ENCODE measurements around the gene DHRS2.
"Not testable (repeated sequence)": the region's sequence is repeated elsewhere in the genome, so short reads cannot be mapped to it uniquely, and the experiment has no call there.

DHRS2 gene

GRCh38 chr14:23633160-23633701, 2.9 kb upstream of the DHRS2 start:
- no peak for DNase-seq (ENCODE audit: low read depth)

GRCh38 chr14:23634698-23635412, 1.3 kb upstream of the DHRS2 start:
- not testable (repeated sequence) for DNase-seq (ENCODE audit: low read depth)

GRCh38 chr14:23637312-23637654, 1.1 kb downstream of the DHRS2 start:
- not testable (repeated sequence) for DNase-seq (ENCODE audit: low read depth)

- DNase-seq (ENCODE audit: low read depth) = not testable (repeated sequence)
These were observed 1.7 kb downstream of the DHRS2 start for GRCh38 chr14:23637655-23638413.

GRCh38 chr14:23638414-23639047, 2.4 kb downstream of the DHRS2 start:
- DNase-seq (ENCODE audit: low read depth) = no peak

GRCh38 chr14:23639048-23639890, 3.1 kb downstream of the DHRS2 start:
- DNase-seq (ENCODE audit: low read depth) = no peak

- no peak for DNase-seq (ENCODE audit: low read depth)
These were observed 3.8 kb downstream of the DHRS2 start for GRCh38 chr14:23639891-23640523.

GRCh38 chr14:23640524-23641141, 4.5 kb downstream of the DHRS2 start:
- DNase-seq (ENCODE audit: low read depth) = no peak

GRCh38 chr14:23641180-23641914, 5.2 kb downstream of the DHRS2 start:
- DNase-seq (ENCODE audit: low read depth) = no peak

GRCh38 chr14:23641915-23642588, 5.9 kb downstream of the DHRS2 start:
- no peak for DNase-seq (ENCODE audit: low read depth)

GRCh38 chr14:23643533-23644194, 7.5 kb downstream of the DHRS2 start:
- DNase-seq (ENCODE audit: low read depth) = no peak

GRCh38 chr14:23644195-23644918, 8.2 kb downstream of the DHRS2 start:
- no peak for DNase-seq (ENCODE audit: low read depth)

GRCh38 chr14:23644919-23645336, 8.8 kb downstream of the DHRS2 start:
- no peak for DNase-seq (ENCODE audit: low read depth)

GRCh38 chr14:23645504-23645811, 9.3 kb downstream of the DHRS2 start:
- no peak for DNase-seq (ENCODE audit: low read depth)

- no peak for DNase-seq (ENCODE audit: low read depth)
These were observed 9.9 kb downstream of the DHRS2 start for GRCh38 chr14:23645812-23646647.

- no peak for DNase-seq (ENCODE audit: low read depth)
These were observed 10.7 kb downstream of the DHRS2 start for GRCh38 chr14:23646648-23647549.

GRCh38 chr14:23647619-23648018, 11.5 kb downstream of the DHRS2 start:
- no peak for DNase-seq (ENCODE audit: low read depth)

All from stimulated activated CD8-positive, alpha-beta memory T cell treated with anti-CD3 and anti-CD28 coated beads, Interleukin-7, amount 100 ng/mL, for 24 hours (primary cell).